BE2C (cell line): ENCODE data around the gene WWOX.
"Not testable (repeated sequence)": the region's sequence is repeated elsewhere in the genome, so short reads cannot be mapped to it uniquely, and the experiment has no call there.

Source experiments
- DNase-seq: peaks from one replicate; pipeline ENCODE4 v3.0.0-alpha.2; 2020
- H3K27me3 ChIP-seq: fragments of 250-450 bp; sonication (Bioruptor Pico); 2 replicates; pipeline ENCODE4 v1.5.1; 2020; ENCODE audit warnings: mild to moderate bottlenecking
- H3K36me3 ChIP-seq: fragments of 250-450 bp; sonication (Bioruptor Pico); 2 replicates; pipeline ENCODE4 v1.5.1; 2020; ENCODE audit warnings: mild to moderate bottlenecking
- H3K4me1 ChIP-seq: fragments of 250-450 bp; sonication (Bioruptor Pico); 2 replicates; pipeline ENCODE4 v1.5.1; 2020
- H3K4me3 ChIP-seq: 2 replicates; pipeline ENCODE4 v1.5.1; 2011; ENCODE audit warnings: low read depth, low read length
- H3K9me3 ChIP-seq: fragments of 250-450 bp; sonication (Bioruptor Pico); 2 replicates; pipeline ENCODE4 v1.5.1; 2020
- TF ChIP-seq, protein P1 (sequence below): IDR thresholded peaks from 2 replicates; pipeline ENCODE4 v1.5.1; 2012; ENCODE audit warnings: mild to moderate bottlenecking, low read depth, low read length

WWOX gene

DNA sequence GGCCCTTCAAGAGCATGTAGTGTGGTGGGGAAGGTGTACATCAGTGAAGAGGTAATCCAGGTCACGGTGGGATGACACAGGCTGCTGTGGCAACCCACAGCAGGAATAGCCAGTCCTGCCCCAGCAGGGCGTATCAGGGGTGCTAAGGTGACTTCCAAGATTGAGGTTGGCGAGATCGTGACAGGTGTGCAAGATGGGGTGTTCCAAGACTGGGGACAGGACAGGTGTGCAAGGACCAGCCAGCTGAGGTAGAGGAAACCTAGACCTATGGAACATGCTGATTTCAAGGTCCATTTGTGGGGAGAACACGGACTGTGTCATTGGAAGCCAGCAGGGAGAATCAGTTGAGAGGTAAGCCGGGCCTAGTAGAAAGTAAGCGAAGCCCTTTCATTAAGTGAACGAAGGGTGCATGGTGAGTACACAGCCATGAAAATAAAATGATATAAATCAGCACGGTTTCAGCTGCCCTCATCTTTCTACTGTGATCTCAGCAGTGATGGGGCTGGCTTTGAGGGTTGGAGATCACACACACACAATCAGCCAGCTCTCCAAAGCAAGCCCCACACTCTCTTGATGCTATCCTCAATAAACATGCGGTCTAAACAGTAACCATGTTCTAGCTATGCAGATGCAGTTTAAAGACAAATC, 497.0 kb downstream of the WWOX start:
- H3K4me1 ChIP-seq, result no peaks in the 10 kb centered on the region
- H3K9me3 ChIP-seq, result no peaks in the 10 kb centered on the region
- TF ChIP-seq, protein P1, sequence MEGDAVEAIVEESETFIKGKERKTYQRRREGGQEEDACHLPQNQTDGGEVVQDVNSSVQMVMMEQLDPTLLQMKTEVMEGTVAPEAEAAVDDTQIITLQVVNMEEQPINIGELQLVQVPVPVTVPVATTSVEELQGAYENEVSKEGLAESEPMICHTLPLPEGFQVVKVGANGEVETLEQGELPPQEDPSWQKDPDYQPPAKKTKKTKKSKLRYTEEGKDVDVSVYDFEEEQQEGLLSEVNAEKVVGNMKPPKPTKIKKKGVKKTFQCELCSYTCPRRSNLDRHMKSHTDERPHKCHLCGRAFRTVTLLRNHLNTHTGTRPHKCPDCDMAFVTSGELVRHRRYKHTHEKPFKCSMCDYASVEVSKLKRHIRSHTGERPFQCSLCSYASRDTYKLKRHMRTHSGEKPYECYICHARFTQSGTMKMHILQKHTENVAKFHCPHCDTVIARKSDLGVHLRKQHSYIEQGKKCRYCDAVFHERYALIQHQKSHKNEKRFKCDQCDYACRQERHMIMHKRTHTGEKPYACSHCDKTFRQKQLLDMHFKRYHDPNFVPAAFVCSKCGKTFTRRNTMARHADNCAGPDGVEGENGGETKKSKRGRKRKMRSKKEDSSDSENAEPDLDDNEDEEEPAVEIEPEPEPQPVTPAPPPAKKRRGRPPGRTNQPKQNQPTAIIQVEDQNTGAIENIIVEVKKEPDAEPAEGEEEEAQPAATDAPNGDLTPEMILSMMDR, result no peak
- DNase-seq, result no peak
- no peak overlapping the region for H3K4me3 ChIP-seq
- no peaks in the 10 kb centered on the region for H3K27me3 ChIP-seq
- no peaks in the 10 kb centered on the region for H3K36me3 ChIP-seq

DNA sequence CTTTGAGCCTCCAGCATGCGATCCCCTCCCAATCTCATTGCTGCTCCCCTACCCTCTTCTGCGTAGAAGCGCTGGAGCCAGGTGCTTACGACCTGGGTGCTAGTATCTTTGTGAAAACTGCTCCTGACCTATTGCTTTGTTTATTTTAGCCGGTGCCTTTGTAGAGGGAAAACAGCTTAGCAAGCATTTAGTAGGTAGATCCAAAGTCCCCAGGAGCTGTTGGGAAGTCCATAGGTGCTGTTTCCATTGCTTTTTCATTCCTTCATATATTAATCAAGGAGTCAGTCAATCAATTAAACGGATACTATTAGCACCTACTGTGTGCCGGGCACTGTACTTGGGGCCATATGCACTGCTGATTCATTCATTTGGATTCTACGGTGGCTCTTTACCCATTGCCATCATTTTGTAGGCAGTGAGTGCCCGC, 497.6 kb downstream of the WWOX start:
- Histone ChIP-seq H3K4me3 (no peak overlapping the region), H3K36me3 (no peaks in the 10 kb centered on the region), H3K27me3 (no peaks in the 10 kb centered on the region), H3K9me3 (no peaks in the 10 kb centered on the region), H3K4me1 (no peaks in the 10 kb centered on the region)
- no peak for DNase-seq
- TF ChIP-seq, protein P1, result no peak

DNA sequence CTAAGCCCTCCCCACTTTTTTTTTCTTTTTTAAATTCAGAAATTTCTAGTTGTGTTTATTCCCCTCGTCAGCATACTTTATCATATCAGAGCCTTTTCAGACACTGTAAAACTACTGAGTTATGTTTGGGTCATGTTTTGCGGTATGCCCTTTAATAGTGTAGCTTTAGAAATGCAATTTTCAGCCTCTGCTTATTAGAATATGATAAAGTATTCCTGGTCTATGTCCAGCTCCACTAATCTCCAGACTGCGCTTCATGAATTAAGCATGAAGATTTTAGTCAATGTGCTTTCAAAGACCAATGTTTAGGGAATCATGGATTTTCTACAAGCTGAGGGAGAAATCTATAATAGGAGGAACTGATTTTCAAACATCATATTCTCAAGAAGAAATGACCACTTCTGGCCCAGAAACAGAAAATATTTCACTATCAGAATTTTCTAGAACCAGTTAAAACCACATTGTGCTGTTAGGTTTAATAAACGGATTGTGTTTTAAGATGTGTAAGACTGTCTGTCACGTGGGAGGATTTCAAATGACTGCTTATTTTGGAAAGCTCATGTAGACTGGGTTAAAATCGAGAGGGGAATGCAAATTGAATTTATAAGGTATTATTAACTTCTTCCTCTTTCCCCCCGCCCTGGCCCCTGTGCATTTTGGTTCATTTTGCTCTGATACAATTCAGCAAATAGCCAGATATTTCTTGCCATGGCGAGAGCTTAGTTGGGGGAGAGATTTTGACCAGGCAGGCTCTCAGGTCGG, 498.5 kb downstream of the WWOX start:
- no peaks in the 10 kb centered on the region for H3K36me3 ChIP-seq
- no peak overlapping the region for H3K4me3 ChIP-seq
- no peaks in the 10 kb centered on the region for H3K9me3 ChIP-seq
- no peaks in the 10 kb centered on the region for H3K27me3 ChIP-seq
- no peaks in the 10 kb centered on the region for H3K4me1 ChIP-seq
- TF ChIP-seq, protein P1, result no peak
- no peak for DNase-seq

DNA sequence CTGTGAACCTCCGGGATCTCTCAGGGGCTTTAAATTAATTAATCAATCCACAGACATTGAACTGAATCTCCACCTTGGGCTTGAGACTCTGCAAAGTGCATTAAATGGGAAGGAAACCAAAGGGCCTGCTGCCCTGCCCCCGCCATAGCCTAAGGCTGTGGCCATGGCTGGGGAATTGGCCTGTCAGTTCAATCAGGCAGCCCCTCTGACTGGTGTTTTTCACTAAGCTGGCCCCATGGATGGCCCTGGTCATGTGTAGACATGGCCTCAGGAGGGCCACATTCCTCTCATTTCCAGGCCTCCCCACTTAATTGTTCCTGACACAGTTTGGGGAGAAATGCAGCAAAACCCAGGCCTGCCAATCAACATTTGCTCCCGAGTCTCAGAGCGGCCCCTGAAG, 499.8 kb downstream of the WWOX start:
- no peaks in the 10 kb centered on the region for H3K9me3 ChIP-seq
- no peak overlapping the region for H3K4me3 ChIP-seq
- H3K4me1 ChIP-seq, result no peaks in the 10 kb centered on the region
- DNase-seq, result no peak
- H3K36me3 ChIP-seq, result no peaks in the 10 kb centered on the region
- TF ChIP-seq, protein P1, result no peak
- no peaks in the 10 kb centered on the region for H3K27me3 ChIP-seq

DNA sequence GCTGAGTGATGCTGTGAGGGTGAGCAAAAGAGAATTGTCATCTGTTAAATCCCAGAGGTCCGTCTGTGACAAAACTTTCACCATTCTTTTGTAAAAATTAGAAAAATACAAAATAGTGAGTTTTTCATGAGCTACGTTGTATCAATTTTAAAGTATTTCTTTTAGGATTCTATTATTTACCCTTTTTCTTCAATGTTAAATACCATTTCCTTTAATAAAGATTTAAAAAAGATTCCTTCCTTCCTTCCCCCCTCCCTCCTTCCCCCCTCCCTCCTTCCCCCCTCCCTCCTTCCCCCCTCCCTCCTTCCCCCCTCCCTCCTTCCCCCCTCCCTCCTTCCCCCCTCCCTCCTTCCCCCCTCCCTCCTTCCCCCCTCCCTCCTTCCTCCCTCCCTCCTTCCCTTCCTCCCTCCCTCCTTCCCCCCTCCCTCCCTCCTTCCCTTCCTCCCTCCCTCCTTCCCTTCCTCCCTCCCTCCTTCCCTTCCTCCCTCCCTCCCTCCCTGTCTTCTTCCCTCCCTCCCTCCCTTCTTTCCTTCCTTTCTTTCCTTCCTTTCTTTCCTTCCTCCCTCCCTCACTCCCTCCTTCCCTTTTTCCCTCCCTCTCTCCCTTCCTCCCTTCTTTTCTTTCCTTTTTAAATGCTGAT, 505.1 kb downstream of the WWOX start:
- H3K27me3 ChIP-seq, H3K4me3 ChIP-seq, H3K36me3 ChIP-seq, H3K9me3 ChIP-seq, DNase-seq, H3K4me1 ChIP-seq: not testable (repeated sequence)

DNA sequence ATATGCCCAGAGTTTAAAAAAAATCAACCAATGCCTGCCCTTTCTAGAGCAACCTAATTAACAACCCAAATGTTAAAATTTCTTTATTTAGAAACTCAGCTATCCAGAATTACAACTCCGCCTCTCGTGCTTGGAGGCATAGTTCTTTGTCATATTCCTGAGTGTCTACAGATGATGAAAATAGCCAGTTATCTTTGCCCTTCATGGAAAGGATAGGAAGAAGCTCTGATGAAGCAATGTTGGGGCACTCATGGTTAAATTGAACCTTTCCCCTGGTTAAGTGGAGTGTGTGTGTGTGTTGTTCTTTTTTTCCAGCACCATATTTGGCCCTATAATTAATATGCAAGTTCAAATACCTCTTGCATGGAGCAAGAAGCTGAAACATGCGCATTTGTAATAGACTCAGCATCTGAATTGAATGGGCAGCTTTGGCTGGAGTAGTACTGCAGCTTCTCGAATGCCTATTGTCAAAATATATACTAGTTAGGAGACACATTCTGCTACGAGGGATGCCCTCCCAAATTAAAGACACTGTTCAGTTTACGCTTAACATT, 506.2 kb downstream of the WWOX start:
- DNase-seq, result no peak
- Histone ChIP-seq H3K9me3 (no peaks in the 10 kb centered on the region), H3K4me3 (no peak overlapping the region), H3K36me3 (no peaks in the 10 kb centered on the region), H3K27me3 (no peaks in the 10 kb centered on the region), H3K4me1 (no peaks in the 10 kb centered on the region)
- TF ChIP-seq, protein P1, result no peak
